Pancreas (tissue), 10 donors: ENCODE results near the gene TMEM150A. TPM values are rescaled to one million over a fixed set of nuclear protein-coding genes. Genes with fewer than 3 reads are reported as not detected.

Source experiments
- ATAC-seq, 4 donors: fragments of 200-7000 bp; cut with Tn5 transposase; one replicate each; pipeline versions ENCODE4 v1.8.0 to v1.9.1; 2020; ENCODE audit warnings: mild to moderate bottlenecking in 4 of 4, moderate library complexity in 4 of 4
- DNase-seq, 6 donors: peaks; one replicate each; pipeline ENCODE4 v3.0.0-alpha.2; 2020
- FAIRE-seq: peaks from 2 replicates; lab custom pipeline; 2012; peaks lifted over from hg19 to GRCh38; lab: Jason Lieb, UNC
- H3K27ac ChIP-seq, 4 donors: fragments of 200-600 bp; sonication (generic); 1 replicate in 3 of 4; 2 replicates in 1 of 4; pipeline versions ENCODE4 v1.5.0 to v1.8.0; 2020
- H3K27me3 ChIP-seq, 4 donors: fragments of 200-600 bp; one replicate each; pipeline ENCODE4 v1.8.0; 2021
- H3K36me3 ChIP-seq, 3 donors: fragments of 200-600 bp; sonication (generic) in 1 of 3; one replicate each; pipeline versions ENCODE4 v1.5.0 to v1.8.0; 2020 to 2021
- H3K4me1 ChIP-seq, 3 donors: fragments of 200-600 bp; one replicate each; pipeline ENCODE4 v1.8.0; 2021
- H3K4me3 ChIP-seq, 4 donors: fragments of 200-600 bp; sonication (generic) in 2 of 4; one replicate each; pipeline versions ENCODE4 v1.5.0 to v1.8.0; 2020 to 2021
- H3K9me3 ChIP-seq, 4 donors: fragments of 200-600 bp; one replicate each; pipeline ENCODE4 v1.8.0; 2021
- WGBS, 2 donors: extraction: QIAGEN DNeasy Blood & Tissue Kit; methylation state at CpG; one replicate each; pipeline ENCODE4 v1.1.7; 2013; 5-methylcytosine and 5-hydroxymethylcytosine counted together
- intact Hi-C, 3 donors: fragments of 100-400 bp; cut with DNase I; formaldehyde crosslinking; loops; one replicate each; pipeline versions ENCODE4 v1.11.1 to v1.14.2; 2022
- polyA plus RNA-seq, 2 donors: library from polyadenylated mRNA; stranded (reverse); fragments of 200-250 nt; gene quantifications; one replicate each; pipeline ENCODE4 v1.2.3, GENCODE V29; 2013
- total RNA-seq, 6 donors: library from RNA; stranded (reverse); fragmentation: NEBNext Ultra II Directional in 4 of 6; extraction: Animal tissue kit (Norgen Biotek cat#: 25700) in 4 of 6; gene quantifications; one replicate each; pipeline versions ENCODE4 v1.2.1 to v1.2.4, GENCODE V29; 2021 to 2023
- TF ChIP-seq, protein P1 (sequence below), 4 donors: fragments of 200-600 bp; sonication (generic) in 3 of 4; IDR thresholded peaks; one replicate each; pipeline versions ENCODE4 v1.5.0 to v1.8.0; 2021; ENCODE audit warnings: antibody characterized with exemption in 4 of 4
- donor health status: healthy with polysubstance abuse.
- donor health status: DM: no; HTN: no; CAD: no; lungs with moderate emphysema.
- donor health status: DM: no; HTN: no; CAD: no.
- donor health status: control.
- donor health status: control.
- donor health status: Bipolar disorder and iron deficiency.
- donor health status: DM: yes; HTN: yes; CAD: no.
- donor health status: DM: no; HTN: no; CAD: no.
- donor health status: DM: no; HTN: no; CAD: no.
- donor health status: DM: yes; HTN: yes; CAD: no.

Gene TMEM150A
- total and polyA plus RNA-seq, 8 donors, result 14.8 to 47.6 (median 18.3) TPM

GRCh38 chr2:85549826-85550225 is 52.7 kb downstream of the TMEM150A start:
- peak overlapping the region in 1 of 4 donors; percentile 28 for H3K27ac ChIP-seq
- ATAC-seq (no peak), FAIRE-seq (no peak), DNase-seq (no peak)
- WGBS, 2 donors, result 55 to 56% methylated on average over 4 of the region's 4 CpGs
- peaks cover 0 to 50% (median 22%) of the 10 kb centered on the region in 3 donors for H3K36me3 ChIP-seq
- TF ChIP-seq, protein P1, sequence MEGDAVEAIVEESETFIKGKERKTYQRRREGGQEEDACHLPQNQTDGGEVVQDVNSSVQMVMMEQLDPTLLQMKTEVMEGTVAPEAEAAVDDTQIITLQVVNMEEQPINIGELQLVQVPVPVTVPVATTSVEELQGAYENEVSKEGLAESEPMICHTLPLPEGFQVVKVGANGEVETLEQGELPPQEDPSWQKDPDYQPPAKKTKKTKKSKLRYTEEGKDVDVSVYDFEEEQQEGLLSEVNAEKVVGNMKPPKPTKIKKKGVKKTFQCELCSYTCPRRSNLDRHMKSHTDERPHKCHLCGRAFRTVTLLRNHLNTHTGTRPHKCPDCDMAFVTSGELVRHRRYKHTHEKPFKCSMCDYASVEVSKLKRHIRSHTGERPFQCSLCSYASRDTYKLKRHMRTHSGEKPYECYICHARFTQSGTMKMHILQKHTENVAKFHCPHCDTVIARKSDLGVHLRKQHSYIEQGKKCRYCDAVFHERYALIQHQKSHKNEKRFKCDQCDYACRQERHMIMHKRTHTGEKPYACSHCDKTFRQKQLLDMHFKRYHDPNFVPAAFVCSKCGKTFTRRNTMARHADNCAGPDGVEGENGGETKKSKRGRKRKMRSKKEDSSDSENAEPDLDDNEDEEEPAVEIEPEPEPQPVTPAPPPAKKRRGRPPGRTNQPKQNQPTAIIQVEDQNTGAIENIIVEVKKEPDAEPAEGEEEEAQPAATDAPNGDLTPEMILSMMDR (IDR thresholded peaks at IDR 0.05), result no peak
- H3K9me3 ChIP-seq, result no peaks in the 10 kb centered on the region
- H3K4me1 ChIP-seq, result peaks cover 0 to 11% (median 5%) of the 10 kb centered on the region in 3 donors
- H3K4me3 ChIP-seq, result no peak overlapping the region
- intact Hi-C loops, result loop anchor here (5.0 to 10.0 kb wide), 2 partner anchors 125 to 128 kb away; no protein-coding TSS in a partner anchor
- no peaks in the 10 kb centered on the region for H3K27me3 ChIP-seq

- FAIRE-seq (no peak), ATAC-seq (no peak), DNase-seq (no peak)
- peaks cover 0 to 14% (median 5%) of the 10 kb centered on the region in 3 donors for H3K4me1 ChIP-seq
- 78 to 80% methylated on average over 10 of the region's 10 CpGs for WGBS, 2 donors
- no peaks in the 10 kb centered on the region for H3K9me3 ChIP-seq
- intact Hi-C loops, result no loop called here
- no peak overlapping the region for H3K27ac ChIP-seq
- TF ChIP-seq, protein P1 (IDR thresholded peaks at IDR 0.05), result no peak
- H3K36me3 ChIP-seq, result peaks cover 0 to 50% (median 29%) of the 10 kb centered on the region in 3 donors
- no peak overlapping the region for H3K4me3 ChIP-seq
- no peaks in the 10 kb centered on the region for H3K27me3 ChIP-seq
Observed at GRCh38 chr2:85549095-85549494, 53.4 kb downstream of the TMEM150A start.

GRCh38 chr2:85548608-85548900 is 53.9 kb downstream of the TMEM150A start:
- no peak overlapping the region for H3K27ac ChIP-seq
- no peak for FAIRE-seq
- WGBS, 2 donors, result 46 to 60% methylated on average over 2 of the region's 2 CpGs
- no peak for DNase-seq
- H3K4me1 ChIP-seq, result peaks cover 0 to 15% (median 5%) of the 10 kb centered on the region in 3 donors
- H3K4me3 ChIP-seq, result no peak overlapping the region
- TF ChIP-seq, protein P1 (IDR thresholded peaks at IDR 0.05), result no peak
- intact Hi-C loops, result no loop called here
- no peaks in the 10 kb centered on the region for H3K9me3 ChIP-seq
- peaks cover under 1 to 52% (median 30%) of the 10 kb centered on the region in 3 donors for H3K36me3 ChIP-seq
- H3K27me3 ChIP-seq, result no peaks in the 10 kb centered on the region
- ATAC-seq, result peak in 1 of 4 donors; percentile 4

Other genes starting within 250 kb of the TMEM150A start
- gene RETSAT, start 248.2 kb downstream of the TMEM150A start, total RNA-seq, result 10 to 100 TPM; 24.9 to 48.3 (median 35.0) TPM
- 10 to 100 TPM; 20.7 to 22.1 TPM for gene RETSAT, start 248.2 kb downstream of the TMEM150A start, polyA plus RNA-seq
- 10 to 100 TPM in 1 of 6 donors, 1 to 10 TPM in 5; 3.9 to 10.5 (median 6.6) TPM for gene ELMOD3, start 247.9 kb downstream of the TMEM150A start, total RNA-seq
- gene ELMOD3, start 247.9 kb downstream of the TMEM150A start, polyA plus RNA-seq, result 10 to 100 TPM; 21.1 to 22.9 TPM
- 100 to 1,000 TPM in 1 of 6 donors, 10 to 100 TPM in 5; 10.9 to 111 (median 29.0) TPM for gene CAPG, start 192.3 kb downstream of the TMEM150A start, total RNA-seq
- gene CAPG, start 192.3 kb downstream of the TMEM150A start, polyA plus RNA-seq, result 10 to 100 TPM; 37.6 to 41.3 TPM
- gene SH2D6, start 184.0 kb downstream of the TMEM150A start, total RNA-seq, result 1 to 10 TPM in 5 of 6 donors, under 1 TPM in 1; 0.70 to 9.7 (median 2.8) TPM
- 10 to 100 TPM; 21.3 to 28.1 TPM for gene SH2D6, start 184.0 kb downstream of the TMEM150A start, polyA plus RNA-seq
- gene MAT2A, start 63.5 kb downstream of the TMEM150A start, total RNA-seq, result 100 to 1,000 TPM; 127 to 447 (median 246) TPM
- 100 to 1,000 TPM; 141 to 246 TPM for gene MAT2A, start 63.5 kb downstream of the TMEM150A start, polyA plus RNA-seq
- gene GGCX, start 41.2 kb downstream of the TMEM150A start, total RNA-seq, result 10 to 100 TPM; 21.7 to 43.4 (median 31.0) TPM
- gene GGCX, start 41.2 kb downstream of the TMEM150A start, polyA plus RNA-seq, result 10 to 100 TPM; 15.7 to 16.2 TPM
- gene VAMP8, start 25.1 kb downstream of the TMEM150A start, total RNA-seq, result 100 to 1,000 TPM in 1 of 6 donors, 10 to 100 TPM in 5; 57.7 to 109 (median 69.7) TPM
- 100 to 1,000 TPM; 137 to 150 TPM for gene VAMP8, start 25.1 kb downstream of the TMEM150A start, polyA plus RNA-seq
- 10 to 100 TPM in 3 of 6 donors, 1 to 10 TPM in 3; 8.3 to 14.2 (median 11.1) TPM for gene VAMP5, start 18.3 kb downstream of the TMEM150A start, total RNA-seq
- 10 to 100 TPM; 27.7 to 29.5 TPM for gene VAMP5, start 18.3 kb downstream of the TMEM150A start, polyA plus RNA-seq
- 10 to 100 TPM; 53.5 to 94.1 (median 60.2) TPM for gene RNF181, start 7.0 kb downstream of the TMEM150A start, total RNA-seq
- 100 to 1,000 TPM in 1 of 2 donors, 10 to 100 TPM in 1; 92.6 to 104 TPM for gene RNF181, start 7.0 kb downstream of the TMEM150A start, polyA plus RNA-seq
- gene C2orf68, start 9.4 kb upstream of the TMEM150A start, total RNA-seq, result 10 to 100 TPM; 12.3 to 27.0 (median 14.0) TPM
- 10 to 100 TPM; 18.8 to 33.1 TPM for gene C2orf68, start 9.4 kb upstream of the TMEM150A start, polyA plus RNA-seq
- gene USP39, start 13.5 kb upstream of the TMEM150A start, total RNA-seq, result 10 to 100 TPM; 14.5 to 22.6 (median 16.5) TPM
- gene USP39, start 13.5 kb upstream of the TMEM150A start, polyA plus RNA-seq, result 10 to 100 TPM; 18.7 to 20.4 TPM
- 10 to 100 TPM in 1 of 6 donors, under 1 TPM in 1, not detected in 4; 0.14 to 21.6 TPM for gene SFTPB, start 65.5 kb upstream of the TMEM150A start, total RNA-seq
- 1 to 10 TPM in 1 of 2 donors, under 1 TPM in 1; 0.95 to 3.1 TPM for gene SFTPB, start 65.5 kb upstream of the TMEM150A start, polyA plus RNA-seq
- gene GNLY, start 91.7 kb upstream of the TMEM150A start, total RNA-seq, result 1 to 10 TPM in 1 of 6 donors, under 1 TPM in 2, not detected in 3; 0.75 to 1.3 (median 0.76) TPM
- gene GNLY, start 91.7 kb upstream of the TMEM150A start, polyA plus RNA-seq, result 1 to 10 TPM in 1 of 2 donors, under 1 TPM in 1; 0.28 to 1.3 TPM
- gene ATOH8, start 151.3 kb upstream of the TMEM150A start, total RNA-seq, result 1 to 10 TPM; 1.7 to 4.3 (median 3.0) TPM
- 10 to 100 TPM in 1 of 2 donors, 1 to 10 TPM in 1; 8.9 to 13.9 TPM for gene ATOH8, start 151.3 kb upstream of the TMEM150A start, polyA plus RNA-seq